ENCODE results near the gene UTP11.
A peak's percentile ranks its signal among the peaks of the same experiment; 100 is the strongest.

The UTP11 gene

DNA sequence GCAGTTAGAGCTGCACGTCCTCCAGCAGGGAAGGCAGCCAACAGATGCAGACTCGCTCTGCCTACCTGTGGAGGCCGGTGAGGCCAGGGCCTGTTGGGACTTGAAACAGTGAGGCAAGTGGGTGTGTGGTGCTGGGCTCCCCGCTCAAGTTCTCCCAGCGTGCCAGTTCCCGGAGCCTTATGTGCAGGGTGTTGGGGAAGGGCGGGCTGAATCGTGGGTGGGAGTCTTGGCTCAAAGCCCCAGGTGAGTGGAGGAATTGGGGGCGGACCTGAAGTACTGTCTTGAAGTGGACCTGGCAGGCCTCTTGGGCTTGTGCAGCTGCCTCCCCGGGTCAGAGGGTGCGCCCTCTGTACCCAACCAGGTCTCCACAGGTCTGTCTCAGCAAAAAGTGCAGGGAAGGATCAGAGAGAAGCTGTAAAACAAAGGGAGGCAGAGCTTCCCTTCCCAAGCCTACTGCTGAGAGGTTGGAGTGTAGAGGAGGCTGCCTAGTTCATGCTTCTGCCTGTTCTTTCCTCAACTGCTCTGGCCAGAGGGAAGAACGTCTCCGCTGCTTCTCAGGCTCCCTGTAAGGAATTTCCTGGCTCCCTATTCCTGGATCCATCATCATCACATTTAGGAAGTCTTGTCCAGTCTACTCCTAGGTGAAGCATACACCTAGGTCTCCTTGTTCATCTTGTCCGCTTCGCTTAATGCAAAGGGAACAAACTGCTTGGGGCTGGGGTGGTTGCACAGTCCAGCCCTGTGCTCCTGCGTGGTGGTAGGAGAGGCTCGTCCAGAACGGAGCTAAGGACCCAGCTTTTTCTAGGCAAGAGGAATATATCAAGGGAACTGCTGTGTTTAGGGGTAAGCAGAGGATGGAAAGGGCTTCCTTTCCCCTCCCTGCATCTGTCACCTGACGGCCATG lies 14.9 kb downstream of the UTP11 start:
- TF ChIP-seq, protein P1, sequence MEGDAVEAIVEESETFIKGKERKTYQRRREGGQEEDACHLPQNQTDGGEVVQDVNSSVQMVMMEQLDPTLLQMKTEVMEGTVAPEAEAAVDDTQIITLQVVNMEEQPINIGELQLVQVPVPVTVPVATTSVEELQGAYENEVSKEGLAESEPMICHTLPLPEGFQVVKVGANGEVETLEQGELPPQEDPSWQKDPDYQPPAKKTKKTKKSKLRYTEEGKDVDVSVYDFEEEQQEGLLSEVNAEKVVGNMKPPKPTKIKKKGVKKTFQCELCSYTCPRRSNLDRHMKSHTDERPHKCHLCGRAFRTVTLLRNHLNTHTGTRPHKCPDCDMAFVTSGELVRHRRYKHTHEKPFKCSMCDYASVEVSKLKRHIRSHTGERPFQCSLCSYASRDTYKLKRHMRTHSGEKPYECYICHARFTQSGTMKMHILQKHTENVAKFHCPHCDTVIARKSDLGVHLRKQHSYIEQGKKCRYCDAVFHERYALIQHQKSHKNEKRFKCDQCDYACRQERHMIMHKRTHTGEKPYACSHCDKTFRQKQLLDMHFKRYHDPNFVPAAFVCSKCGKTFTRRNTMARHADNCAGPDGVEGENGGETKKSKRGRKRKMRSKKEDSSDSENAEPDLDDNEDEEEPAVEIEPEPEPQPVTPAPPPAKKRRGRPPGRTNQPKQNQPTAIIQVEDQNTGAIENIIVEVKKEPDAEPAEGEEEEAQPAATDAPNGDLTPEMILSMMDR (IDR thresholded peaks at IDR 0.05; ENCODE audit: borderline replicate concordance, control extremely low read depth, extremely low read depth, insufficient read depth, missing control alignments): no peak
- DNase-seq (ENCODE audit: low spot score): peak; percentile 29
- in situ Hi-C loops (cut with MboI; ENCODE audit: low sequenced_read_pairs, unreplicated experiment): loop anchor here (10.0 to 25.0 kb wide), 2 partner anchors 557 to 785 kb away; no protein-coding TSS in a partner anchor

DNA sequence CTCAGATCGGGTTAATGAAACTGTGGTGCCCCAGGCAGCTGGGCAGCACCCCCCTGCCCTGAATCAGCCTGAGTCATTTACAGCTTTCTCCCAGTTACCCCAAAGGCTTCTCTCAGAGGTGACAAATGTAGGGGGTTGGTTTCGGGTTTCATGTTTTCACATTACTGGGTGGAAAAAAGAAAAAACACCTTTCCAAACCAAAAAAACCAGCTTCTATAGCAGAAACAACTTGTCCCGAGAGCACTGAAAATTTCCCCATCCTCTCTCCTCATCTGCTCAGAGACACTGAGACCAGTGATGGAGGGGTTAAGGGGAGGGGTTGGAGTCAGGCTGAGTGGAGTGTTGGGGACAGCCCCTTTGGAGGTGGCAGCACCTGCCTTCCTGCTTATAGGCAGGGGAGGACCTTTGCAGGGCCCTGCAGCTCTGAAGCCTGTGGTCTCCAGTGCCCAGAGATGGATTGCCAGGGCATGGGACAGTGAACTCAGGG lies 15.6 kb downstream of the UTP11 start:
- TF ChIP-seq, protein P1 (IDR thresholded peaks at IDR 0.05; ENCODE audit: borderline replicate concordance, control extremely low read depth, extremely low read depth, insufficient read depth, missing control alignments): no peak
- in situ Hi-C loops (cut with MboI; ENCODE audit: low sequenced_read_pairs, unreplicated experiment): loop anchor here (10.0 to 25.0 kb wide), 2 partner anchors 557 to 784 kb away; no protein-coding TSS in a partner anchor
- DNase-seq (ENCODE audit: low spot score): peak; percentile 81

DNA sequence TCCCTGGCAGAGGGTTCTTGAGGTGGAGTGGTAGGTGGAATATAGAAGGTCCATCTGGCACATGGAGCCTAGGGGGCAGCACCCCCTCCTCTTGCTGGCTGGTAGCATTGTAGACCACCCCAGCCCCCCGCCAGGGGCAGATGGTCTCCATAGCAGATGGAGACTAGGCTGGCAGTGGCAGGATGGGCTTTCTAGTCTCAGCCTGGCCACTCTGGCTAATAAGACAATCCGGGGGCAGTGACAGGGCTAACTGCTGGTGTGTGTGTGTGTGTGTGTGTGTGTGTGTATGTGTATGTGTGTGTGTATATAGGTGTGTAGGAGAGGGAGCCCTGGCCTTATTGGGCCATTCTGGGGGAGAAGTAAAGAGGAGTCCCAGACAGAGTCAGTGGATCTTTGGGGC lies 16.1 kb downstream of the UTP11 start:
- in situ Hi-C loops (cut with MboI; ENCODE audit: low sequenced_read_pairs, unreplicated experiment): loop anchor here (10.0 to 25.0 kb wide), 2 partner anchors 556 to 784 kb away; no protein-coding TSS in a partner anchor
- TF ChIP-seq, protein P1 (IDR thresholded peaks at IDR 0.05; ENCODE audit: borderline replicate concordance, control extremely low read depth, extremely low read depth, insufficient read depth, missing control alignments): no peak
- DNase-seq (ENCODE audit: low spot score): peak; percentile 39

DNA sequence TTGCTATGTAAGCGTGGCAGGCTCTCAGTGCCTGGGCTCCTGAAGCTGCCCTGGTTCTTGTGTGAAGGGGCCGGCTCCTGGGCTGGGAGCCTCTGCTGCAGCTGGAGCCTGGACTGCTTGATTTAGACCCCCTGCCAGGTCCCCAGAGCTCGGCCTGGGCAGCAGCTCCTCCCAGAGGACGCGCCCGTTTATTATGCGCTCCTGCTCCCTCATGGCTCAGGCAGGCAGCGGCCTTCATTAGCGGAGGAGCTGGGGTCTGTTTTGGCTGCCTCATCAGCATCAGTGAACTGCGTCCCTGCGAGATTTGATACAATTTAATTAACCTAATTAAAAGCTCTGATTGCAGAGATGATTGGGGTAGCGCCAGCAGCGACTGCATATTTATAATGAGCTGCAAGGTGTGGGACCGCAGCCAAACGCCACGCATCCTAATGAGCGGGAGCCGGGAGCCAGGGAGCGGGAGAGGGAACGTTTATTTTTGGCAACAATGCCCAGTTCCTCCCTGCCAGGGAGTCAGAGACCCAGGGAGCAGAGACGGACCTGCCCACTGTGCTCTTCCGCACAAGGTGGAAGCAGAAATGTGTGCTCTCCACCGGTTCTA lies 16.6 kb downstream of the UTP11 start:
- no peak for DNase-seq (ENCODE audit: low spot score)
- TF ChIP-seq, protein P1 (IDR thresholded peaks at IDR 0.05; ENCODE audit: borderline replicate concordance, control extremely low read depth, extremely low read depth, insufficient read depth, missing control alignments): no peak
- in situ Hi-C loops (cut with MboI; ENCODE audit: low sequenced_read_pairs, unreplicated experiment): loop anchor here (10.0 to 25.0 kb wide), 2 partner anchors 556 to 783 kb away; no protein-coding TSS in a partner anchor

DNA sequence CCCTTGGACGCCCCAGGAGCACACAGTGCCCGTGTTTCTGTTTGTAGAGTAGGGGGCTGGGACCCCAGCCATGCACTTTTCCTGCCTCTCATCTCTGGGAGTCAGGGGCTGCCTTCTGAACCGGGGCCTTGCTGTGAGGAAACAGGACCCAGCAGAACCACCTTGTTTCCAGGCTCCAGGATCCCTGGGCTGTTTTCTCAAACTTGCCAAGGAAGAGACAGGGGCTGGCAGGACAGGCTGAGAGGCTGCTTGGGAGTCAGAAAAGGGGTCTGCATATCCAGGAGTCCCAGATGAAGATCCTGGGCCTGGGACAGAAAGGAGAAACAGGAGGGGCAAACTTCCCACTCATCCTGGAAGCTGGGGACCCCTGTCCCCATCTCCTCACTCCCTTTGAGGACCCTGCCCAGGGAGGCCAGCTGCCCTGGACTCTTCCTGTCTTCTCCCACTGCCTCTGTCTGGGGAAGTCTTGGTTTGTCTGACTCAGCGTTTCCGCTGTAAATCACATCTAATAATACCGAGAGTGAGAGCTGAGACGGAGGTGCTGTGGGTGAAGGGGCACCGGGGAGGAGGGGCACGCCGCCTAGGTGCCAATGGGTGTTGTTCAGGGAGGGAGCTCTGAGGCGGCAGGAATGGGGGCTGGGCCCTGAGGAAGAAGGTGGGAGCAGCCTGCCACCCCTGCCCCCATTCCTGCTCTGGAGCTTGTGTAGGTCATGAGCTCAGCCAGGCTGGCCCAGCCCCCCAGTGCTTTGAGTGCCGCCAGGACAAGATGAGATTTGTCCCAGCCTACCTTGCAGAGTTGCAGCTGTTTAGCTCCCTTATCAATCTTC lies 17.4 kb downstream of the UTP11 start:
- TF ChIP-seq, protein P1 (IDR thresholded peaks at IDR 0.05; ENCODE audit: borderline replicate concordance, control extremely low read depth, extremely low read depth, insufficient read depth, missing control alignments): no peak
- in situ Hi-C loops (cut with MboI; ENCODE audit: low sequenced_read_pairs, unreplicated experiment): loop anchor here (10.0 to 25.0 kb wide), 2 partner anchors 555 to 782 kb away; no protein-coding TSS in a partner anchor
- DNase-seq (ENCODE audit: low spot score): peak; percentile 80

Measured in GM13976 (cell line).